Measurements from ENCODE around the gene ENDOD1.

ENDOD1 gene

GRCh38 chr11:95085117-95085816 is 4.4 kb upstream of the ENDOD1 start:
- H3K4me3 ChIP-seq (ENCODE audit: low read length) = no peak overlapping the region
- DNase-seq (ENCODE audit: low read depth) = no peak
- TF ChIP-seq CTCF (conservative IDR thresholded peaks at IDR 0.05; ENCODE audit: low read depth, low read length) = no peak

DNA sequence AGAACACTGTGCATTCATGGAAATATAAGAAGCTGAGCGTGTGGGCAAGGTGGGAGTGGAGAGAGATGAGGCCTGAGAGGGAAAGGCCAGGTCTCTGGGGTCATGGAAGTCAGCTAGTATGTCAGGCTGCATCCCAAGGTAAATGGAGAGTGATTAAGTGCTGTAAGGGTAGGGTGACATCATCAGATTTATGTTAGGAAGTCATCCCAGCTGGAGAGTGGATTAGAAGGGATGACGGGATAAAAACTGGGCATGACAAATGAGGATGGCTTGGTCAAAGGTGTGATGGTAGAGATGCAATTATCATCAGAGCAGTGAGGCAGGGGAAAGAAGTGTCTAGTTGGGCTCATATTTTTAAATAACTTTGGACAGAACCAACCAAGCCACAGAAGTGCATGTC is 3.5 kb upstream of the ENDOD1 start:
- no peak for TF ChIP-seq CTCF (conservative IDR thresholded peaks at IDR 0.05; ENCODE audit: low read depth, low read length)
- no peak for DNase-seq (ENCODE audit: low read depth)

GRCh38 chr11:95086836-95087570 is 2.6 kb upstream of the ENDOD1 start:
- no peak overlapping the region for H3K4me3 ChIP-seq (ENCODE audit: low read length)
- TF ChIP-seq CTCF (conservative IDR thresholded peaks at IDR 0.05; ENCODE audit: low read depth, low read length) = no peak
- DNase-seq (ENCODE audit: low read depth) = no peak

More for the DNA sequence above, 3.5 kb upstream of the ENDOD1 start:
- no peak overlapping the region for H3K4me3 ChIP-seq (ENCODE audit: low read length)

DNA sequence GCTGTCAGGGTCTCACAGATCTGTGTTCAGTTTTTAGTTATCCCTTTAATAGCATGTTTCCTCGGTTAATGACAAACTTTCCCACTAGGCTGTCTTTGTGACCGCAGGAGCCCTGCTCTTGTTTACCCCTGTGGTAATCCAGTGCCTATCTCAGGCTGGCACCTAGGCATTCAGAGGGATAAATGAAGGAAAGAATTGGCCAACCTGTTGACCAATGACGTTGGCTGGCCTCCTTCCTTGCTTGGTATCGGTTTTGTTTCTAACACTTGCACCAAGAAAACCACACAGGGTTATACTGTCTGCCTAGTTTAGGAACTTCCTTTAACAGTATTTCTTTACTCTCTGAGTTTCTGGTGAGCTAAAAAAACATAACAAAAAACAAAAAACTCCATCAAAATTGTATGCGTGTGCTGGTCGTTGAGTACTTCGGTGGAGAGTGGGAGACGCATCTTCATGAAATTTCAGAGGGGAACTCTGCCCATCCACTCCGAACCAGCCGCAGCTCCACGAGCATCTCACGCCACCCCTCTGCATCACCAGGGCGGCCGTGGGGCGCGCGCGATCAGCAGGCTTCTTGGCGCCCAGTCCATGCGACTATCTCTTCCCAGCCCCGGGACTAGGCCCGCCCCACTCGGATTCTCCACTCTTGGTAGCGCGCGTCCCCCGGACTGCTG is 563 bp upstream of the ENDOD1 start:
- peak; percentile 96 for DNase-seq (ENCODE audit: low read depth)
- TF ChIP-seq CTCF (conservative IDR thresholded peaks at IDR 0.05; ENCODE audit: low read depth, low read length) = no peak
- H3K4me3 ChIP-seq (ENCODE audit: low read length) = peak overlapping the region; percentile 57

- H3K4me3 ChIP-seq (ENCODE audit: low read length) = no peak overlapping the region
- no peak for DNase-seq (ENCODE audit: low read depth)
- TF ChIP-seq CTCF (conservative IDR thresholded peaks at IDR 0.05; ENCODE audit: low read depth, low read length) = no peak
These were observed 2.1 kb downstream of the ENDOD1 start for GRCh38 chr11:95091663-95092180.

- peak; percentile 76 for TF ChIP-seq CTCF (conservative IDR thresholded peaks at IDR 0.05; ENCODE audit: low read depth, low read length)
- no peak for DNase-seq (ENCODE audit: low read depth)
- no peak overlapping the region for H3K4me3 ChIP-seq (ENCODE audit: low read length)
These were observed 3.1 kb downstream of the ENDOD1 start for GRCh38 chr11:95092549-95093324.

All from retinal pigment epithelial cell (primary cell).